Globus pallidus (tissue), 1 donor: Measurements from ENCODE around the gene CNKSR2.

Source experiments
- DNase-seq: peaks from one replicate; pipeline ENCODE4 v3.0.0-alpha.2; 2015; ENCODE audit warnings: low spot score

Gene CNKSR2

GRCh38 chrX:21612154-21612553, 237.9 kb downstream of the CNKSR2 start:
- no peak for DNase-seq

GRCh38 chrX:21616386-21616785, 242.2 kb downstream of the CNKSR2 start:
- DNase-seq = no peak

GRCh38 chrX:21620234-21620633, 246.0 kb downstream of the CNKSR2 start:
- no peak for DNase-seq

- no peak for DNase-seq
Observed at GRCh38 chrX:21623778-21624501, 249.7 kb downstream of the CNKSR2 start.

- DNase-seq = peak; percentile 5
Observed at GRCh38 chrX:21632027-21632426, 257.8 kb downstream of the CNKSR2 start.

- no peak for DNase-seq
Observed at GRCh38 chrX:21638311-21638710, 264.1 kb downstream of the CNKSR2 start.

- no peak for DNase-seq
Observed at GRCh38 chrX:21639775-21640174, 265.6 kb downstream of the CNKSR2 start.

- DNase-seq = peak; percentile 7
Observed at GRCh38 chrX:21645431-21645830, 271.2 kb downstream of the CNKSR2 start.

GRCh38 chrX:21645886-21646285, 271.7 kb downstream of the CNKSR2 start:
- peak; percentile 3 for DNase-seq

GRCh38 chrX:21655901-21656586, 281.8 kb downstream of the CNKSR2 start:
- no peak for DNase-seq

GRCh38 chrX:21656587-21657317, 282.5 kb downstream of the CNKSR2 start:
- no peak for DNase-seq

GRCh38 chrX:21657318-21658151, 283.3 kb downstream of the CNKSR2 start:
- DNase-seq = no peak

- DNase-seq = no peak
Observed at GRCh38 chrX:21658152-21658737, 284.0 kb downstream of the CNKSR2 start, which contains the start of gene KLHL34. TSS of gene KLHL34 (minus strand) at chrX:21658330. CDS start at chrX:21657788, 542 bp downstream.

- no peak for DNase-seq
Observed at GRCh38 chrX:21658746-21659145, 284.5 kb downstream of the CNKSR2 start.

GRCh38 chrX:21659320-21659719, 285.1 kb downstream of the CNKSR2 start:
- DNase-seq = no peak

- no peak for DNase-seq
Observed at GRCh38 chrX:21660156-21660555, 285.9 kb downstream of the CNKSR2 start.

- no peak for DNase-seq
Observed at GRCh38 chrX:21661316-21661715, 287.1 kb downstream of the CNKSR2 start.

GRCh38 chrX:21662761-21663160, 288.5 kb downstream of the CNKSR2 start:
- DNase-seq = no peak

- no peak for DNase-seq
Observed at GRCh38 chrX:21666252-21666651, 292.0 kb downstream of the CNKSR2 start.

- no peak for DNase-seq
Observed at GRCh38 chrX:21666679-21667078, 292.5 kb downstream of the CNKSR2 start.

GRCh38 chrX:21674430-21675186, 300.4 kb downstream of the CNKSR2 start:
- no peak for DNase-seq
